Tibial nerve (tissue), 4 donors: ENCODE measurements around the gene TMTC3.

Experiments
- CTCF ChIP-seq, 5 experiments: fragments of 200-600 bp in 3 of 5; fragments of 450-650 bp in 2 of 5; sonication (generic) in 3 of 5; IDR thresholded peaks; one replicate each; pipeline ENCODE4 v1.5.1; 2016 to 2019; ENCODE audit warnings: antibody characterized with exemption in 5 of 5, mild to moderate bottlenecking in 3 of 5, moderate library complexity in 2 of 5
- EP300 ChIP-seq, 2 donors: sonication (generic); formaldehyde crosslinking; IDR thresholded peaks; one replicate each; pipeline ENCODE4 v1.6.1; 2017; ENCODE audit warnings: antibody characterized with exemption in 2 of 2, mild to moderate bottlenecking in 1 of 2
- POLR2A ChIP-seq, 2 donors: fragments of 450-650 bp; IDR thresholded peaks; one replicate each; pipeline ENCODE4 v1.6.1; 2017; ENCODE audit warnings: antibody characterized with exemption in 2 of 2, mild to moderate bottlenecking in 2 of 2, moderate library complexity in 2 of 2

GRCh38 chr12:88245905-88246304 lies 103.8 kb downstream of the TMTC3 start:
- TF ChIP-seq CTCF (IDR thresholded peaks at IDR 0.05) = no peak
- no peak for TF ChIP-seq EP300 (IDR thresholded peaks at IDR 0.05)
- no peak for TF ChIP-seq POLR2A (IDR thresholded peaks at IDR 0.05)
